Measurements from ENCODE around the gene PTPN3. TPM values are rescaled to one million over a fixed set of nuclear protein-coding genes. Genes with fewer than 3 reads are reported as not detected.

PTPN3 gene
- total and polyA plus RNA-seq, 2 donors (not counting 1 experiment from before 2014, with no cell fraction given): not detected

- no peaks in the 10 kb centered on the region for H3K79me2 ChIP-seq (ENCODE audit: control insufficient read depth, insufficient read depth, low read length)
- no peak overlapping the region for H3K27ac Mint-ChIP-seq
- H3K9me3 Mint-ChIP-seq (ENCODE audit: insufficient read depth): no peaks in the 10 kb centered on the region
- ATAC-seq (ENCODE audit: low read depth) (no peak), DNase-seq (no peak)
- no peak overlapping the region for H3K4me3 Mint-ChIP-seq
- no peaks in the 10 kb centered on the region for H3K9me3 ChIP-seq (ENCODE audit: control extremely low read depth in 1 of 3, control insufficient read depth in 2 of 3, insufficient read depth in 1 of 3, low read length in 2 of 3)
- H3K4me1 ChIP-seq (ENCODE audit: control insufficient read depth in 2 of 2, insufficient read depth in 2 of 2, low read length in 2 of 2): no peaks in the 10 kb centered on the region
- H3K4me1 Mint-ChIP-seq: no peaks in the 10 kb centered on the region
- 90% methylated on average over 3 of the region's 3 CpGs for WGBS (ENCODE audit: insufficient coverage)
- H3K36me3 ChIP-seq (replicated peaks in 1 of 2; ENCODE audit: control extremely low read depth in 1 of 2, control insufficient read depth in 1 of 2, extremely low read depth in 1 of 2, insufficient read depth in 2 of 2, low read length in 1 of 2): no peaks in the 10 kb centered on the region
- TF ChIP-seq CTCF (IDR thresholded peaks at IDR 0.05): no peak
- TF ChIP-seq EZH2 (IDR thresholded peaks at IDR 0.05; ENCODE audit: borderline replicate concordance, insufficient read depth, low read depth, low read length, poor library complexity, severe bottlenecking): no peak
- peaks cover 0 to 45% (median 9%) of the 10 kb centered on the region in 4 experiments for H3K27me3 ChIP-seq (replicated peaks in 1 of 4; ENCODE audit: control extremely low read depth in 1 of 4, control insufficient read depth in 3 of 4, insufficient read depth in 4 of 4, low read length in 3 of 4)
- H2AFZ ChIP-seq (ENCODE audit: insufficient read depth, low read depth, low read length, poor library complexity, severe bottlenecking): no peak overlapping the region
- H3K27me3 Mint-ChIP-seq: peaks cover 54% of the 10 kb centered on the region
- H3K4me3 ChIP-seq (ENCODE audit: control extremely low read depth in 1 of 5, extremely low read depth in 1 of 5, insufficient read depth in 1 of 5, low read depth in 2 of 5, low read length in 4 of 5): no peak overlapping the region
- no peak overlapping the region for H3K27ac ChIP-seq (ENCODE audit: low read length in 2 of 2)
- H3K9ac ChIP-seq (ENCODE audit: low read length): no peak overlapping the region
- POLR2A ChIA-PET: no interaction called here
- no peak overlapping the region for H3K4me2 ChIP-seq (replicated peaks; ENCODE audit: low read depth, low read length, poor library complexity, severe bottlenecking)
- H4K20me1 ChIP-seq (ENCODE audit: control insufficient read depth, insufficient read depth, low read length, poor library complexity, severe bottlenecking): no peaks in the 10 kb centered on the region
- intact Hi-C loops (cut with micrococcal nuclease): no loop called here
- CTCF ChIA-PET: no interaction called here
Observed at GRCh38 chr9:109448223-109448622, 49.9 kb downstream of the PTPN3 start.

GRCh38 chr9:109447329-109448076, 50.6 kb downstream of the PTPN3 start:
- 36% methylated on average over 5 of the region's 6 CpGs for WGBS (ENCODE audit: insufficient coverage)
- Histone ChIP-seq H3K4me3 (ENCODE audit: control extremely low read depth in 1 of 5, extremely low read depth in 1 of 5, insufficient read depth in 1 of 5, low read depth in 2 of 5, low read length in 4 of 5) (no peak overlapping the region), H3K9ac (ENCODE audit: low read length) (no peak overlapping the region), H3K27me3 (replicated peaks in 1 of 4; ENCODE audit: control extremely low read depth in 1 of 4, control insufficient read depth in 3 of 4, insufficient read depth in 4 of 4, low read length in 3 of 4) (peaks cover 0 to 48% (median 9%) of the 10 kb centered on the region in 4 experiments), H2AFZ (ENCODE audit: insufficient read depth, low read depth, low read length, poor library complexity, severe bottlenecking) (no peak overlapping the region), H3K4me2 (replicated peaks; ENCODE audit: low read depth, low read length, poor library complexity, severe bottlenecking) (no peak overlapping the region), H3K36me3 (replicated peaks in 1 of 2; ENCODE audit: control extremely low read depth in 1 of 2, control insufficient read depth in 1 of 2, extremely low read depth in 1 of 2, insufficient read depth in 2 of 2, low read length in 1 of 2) (no peaks in the 10 kb centered on the region), H3K4me1 (ENCODE audit: control insufficient read depth in 2 of 2, insufficient read depth in 2 of 2, low read length in 2 of 2) (no peaks in the 10 kb centered on the region), H3K79me2 (ENCODE audit: control insufficient read depth, insufficient read depth, low read length) (no peaks in the 10 kb centered on the region), H3K9me3 (ENCODE audit: control extremely low read depth in 1 of 3, control insufficient read depth in 2 of 3, insufficient read depth in 1 of 3, low read length in 2 of 3) (no peaks in the 10 kb centered on the region), H4K20me1 (ENCODE audit: control insufficient read depth, insufficient read depth, low read length, poor library complexity, severe bottlenecking) (no peaks in the 10 kb centered on the region), H3K27ac (ENCODE audit: low read length in 2 of 2) (no peak overlapping the region)
- POLR2A ChIA-PET: no interaction called here
- Mint-ChIP-seq H3K4me1 (no peaks in the 10 kb centered on the region), H3K27ac (no peak overlapping the region), H3K9me3 (ENCODE audit: insufficient read depth) (no peaks in the 10 kb centered on the region), H3K27me3 (peaks cover 61% of the 10 kb centered on the region), H3K4me3 (no peak overlapping the region)
- CTCF ChIA-PET: no interaction called here
- intact Hi-C loops (cut with micrococcal nuclease): no loop called here
- ATAC-seq (ENCODE audit: low read depth) (no peak), DNase-seq (no peak)
- TF ChIP-seq EZH2 (IDR thresholded peaks at IDR 0.05; ENCODE audit: borderline replicate concordance, insufficient read depth, low read depth, low read length, poor library complexity, severe bottlenecking): no peak
- TF ChIP-seq CTCF (IDR thresholded peaks at IDR 0.05): no peak

Measured in B cell (primary cell).